ENCODE results near the gene P2RY2.

GRCh38 chr11:73268671-73269271, 50.7 kb downstream of the P2RY2 start:
- TF ChIP-seq TOX (CRISPR knock-in tag; IDR thresholded peaks at IDR 0.05; ENCODE audit: borderline replicate concordance) (no peak), ZFP30 (CRISPR knock-in tag; IDR thresholded peaks at IDR 0.05) (no peak), ZNF70 (CRISPR knock-in tag; IDR thresholded peaks at IDR 0.05) (no peak), GLIS3 (CRISPR knock-in tag; IDR thresholded peaks at IDR 0.05) (no peak), PATZ1 (CRISPR knock-in tag; IDR thresholded peaks at IDR 0.05; ENCODE audit: borderline replicate concordance) (no peak), RARB (CRISPR knock-in tag; IDR thresholded peaks at IDR 0.05) (no peak), ESRRG (CRISPR knock-in tag; IDR thresholded peaks at IDR 0.05) (no peak), CSDC2 (CRISPR knock-in tag; IDR thresholded peaks at IDR 0.05) (no peak), POU6F1 (CRISPR knock-in tag; IDR thresholded peaks at IDR 0.05; ENCODE audit: borderline replicate concordance, low read depth) (no peak), CREB5 (CRISPR knock-in tag; IDR thresholded peaks at IDR 0.05; ENCODE audit: low read depth) (no peak), TSHZ2 (CRISPR knock-in tag; IDR thresholded peaks at IDR 0.05) (no peak), BACH2 (CRISPR knock-in tag; IDR thresholded peaks at IDR 0.05; ENCODE audit: borderline replicate concordance) (no peak)
